HepG2 (cell line): ENCODE measurements around the gene ZNF680. TPM values are rescaled to one million over a fixed set of nuclear protein-coding genes. Genes with fewer than 3 reads are reported as not detected.
A peak's percentile ranks its signal among the peaks of the same experiment; 100 is the strongest.

Experiments used
- ELF1 ChIP-seq: sonication (generic); formaldehyde crosslinking; IDR thresholded peaks from 2 replicates; pipeline ENCODE4 v1.4.0; 2020; ENCODE audit warnings: missing genetic modification reagents
- GTF2F1 ChIP-seq: fragments of 150-350 bp; IDR thresholded peaks from 2 replicates; pipeline ENCODE4 v1.6.1; 2014; ENCODE audit warnings: low read length
- HIVEP1 ChIP-seq: sonication (generic); formaldehyde crosslinking; IDR thresholded peaks from 2 replicates; pipeline ENCODE4 v1.4.0; 2020; ENCODE audit warnings: mild to moderate bottlenecking, missing genetic modification reagents
- HNRNPUL1 ChIP-seq: fragments of 200-400 bp; formaldehyde crosslinking; IDR thresholded peaks from 2 replicates; pipeline ENCODE4 v1.6.1; 2017; ENCODE audit warnings: low read depth, mild to moderate bottlenecking, low read length, moderate library complexity
- HOXA5 ChIP-seq: sonication (generic); formaldehyde crosslinking; IDR thresholded peaks from 2 replicates; pipeline ENCODE4 v1.4.0; 2020; ENCODE audit warnings: missing genetic modification reagents
- KDM1A ChIP-seq: IDR thresholded peaks from 2 replicates; pipeline ENCODE4 v1.6.1; 2016; ENCODE audit warnings: missing compliant biosample characterization
- MAZ ChIP-seq, 2 experiments: sonication (generic) in 1 of 2; formaldehyde crosslinking in 1 of 2; IDR thresholded peaks; 2 replicates each; pipeline versions ENCODE4 v1.5.0 to v1.6.1; 2012 to 2020; ENCODE audit warnings: low read depth in 2 of 2, mild to moderate bottlenecking in 2 of 2, borderline replicate concordance in 1 of 2, improper control_type of control experiment in 1 of 2, low read length in 1 of 2, missing genetic modification reagents in 1 of 2, moderate library complexity in 1 of 2
- MIER3 ChIP-seq: IDR thresholded peaks from 2 replicates; pipeline ENCODE4 v1.6.1; 2016; ENCODE audit warnings: missing compliant biosample characterization, borderline replicate concordance
- MIXL1 ChIP-seq: IDR thresholded peaks from 2 replicates; pipeline ENCODE4 v1.6.1; 2016
- NRL ChIP-seq: sonication (generic); formaldehyde crosslinking; IDR thresholded peaks from 2 replicates; pipeline ENCODE4 v1.5.0; 2020; ENCODE audit warnings: missing genetic modification reagents, mild to moderate bottlenecking, moderate library complexity, borderline replicate concordance
- REXO4 ChIP-seq: sonication (generic); formaldehyde crosslinking; IDR thresholded peaks from 2 replicates; pipeline ENCODE4 v1.8.0; 2022; ENCODE audit warnings: missing genetic modification reagents, mild to moderate bottlenecking, borderline replicate concordance
- TGIF2 ChIP-seq: IDR thresholded peaks from 2 replicates; pipeline ENCODE4 v1.6.1; 2016; ENCODE audit warnings: control low read depth, missing compliant biosample characterization
- TSC22D2 ChIP-seq: sonication (generic); formaldehyde crosslinking; IDR thresholded peaks from 2 replicates; pipeline ENCODE4 v1.5.1; 2020; ENCODE audit warnings: missing genetic modification reagents, mild to moderate bottlenecking, borderline replicate concordance
- YEATS4 ChIP-seq: sonication (generic); formaldehyde crosslinking; IDR thresholded peaks from 2 replicates; pipeline ENCODE4 v1.4.0; 2020; ENCODE audit warnings: missing genetic modification reagents, borderline replicate concordance
- ZBTB20 ChIP-seq: sonication (generic); formaldehyde crosslinking; IDR thresholded peaks from 2 replicates; pipeline ENCODE4 v1.8.1; 2023; ENCODE audit warnings: missing genetic modification reagents, low read depth, mild to moderate bottlenecking, borderline replicate concordance
- ZMAT3 ChIP-seq: sonication (generic); formaldehyde crosslinking; conservative IDR thresholded peaks from 2 replicates; pipeline ENCODE4 v1.7.0; 2021; ENCODE audit warnings: missing genetic modification reagents
- ZMYM3 ChIP-seq: sonication (generic); formaldehyde crosslinking; IDR thresholded peaks from 2 replicates; pipeline ENCODE4 v1.5.1; 2020; ENCODE audit warnings: mild to moderate bottlenecking, missing genetic modification reagents
- ZNF10 ChIP-seq: sonication (generic); formaldehyde crosslinking; IDR thresholded peaks from 2 replicates; pipeline ENCODE4 v1.4.0; 2020; ENCODE audit warnings: mild to moderate bottlenecking, low read depth, missing genetic modification reagents, borderline replicate concordance
- ZNF136 ChIP-seq: sonication (generic); formaldehyde crosslinking; IDR thresholded peaks from 2 replicates; pipeline ENCODE4 v1.8.1; 2022; ENCODE audit warnings: low read depth, mild to moderate bottlenecking, moderate library complexity, missing genetic modification reagents
- ZNF260 ChIP-seq: sonication (generic); formaldehyde crosslinking; IDR thresholded peaks from 2 replicates; pipeline ENCODE4 v1.4.0; 2020; ENCODE audit warnings: missing genetic modification reagents, low read depth, mild to moderate bottlenecking, borderline replicate concordance
- ZNF264 ChIP-seq: sonication (generic); formaldehyde crosslinking; IDR thresholded peaks from 2 replicates; pipeline ENCODE4 v1.4.0; 2020; ENCODE audit warnings: missing genetic modification reagents
- ZNF674 ChIP-seq: sonication (generic); formaldehyde crosslinking; IDR thresholded peaks from 2 replicates; pipeline ENCODE4 v1.5.0; 2020; ENCODE audit warnings: low read depth, mild to moderate bottlenecking, missing genetic modification reagents
- polyA plus RNA-seq, 8 experiments: library from polyadenylated mRNA; depleted of rRNA in 3 of 8; stranded (reverse) in 7 of 8; unstranded in 1 of 8; fragments of >200 nt; fragmentation: Illumina TruSeq in 4 of 8; extraction: Trizol in 4 of 8; gene quantifications; 2 replicates each; pipeline versions ENCODE4 v1.2.1 to v1.2.3, GENCODE V29; 2011 to 2016; ENCODE audit warnings: low read depth in 4 of 8, missing spikeins in 1 of 8, mixed read lengths in 1 of 8; ENCODE audit not compliant: insufficient read depth in 1 of 8
- total RNA-seq, 5 experiments: library from RNA; depleted of rRNA; stranded (reverse); fragments of >200 nt; fragmentation: Illumina TruSeq; extraction: Trizol; gene quantifications; 2 replicates each; pipeline ENCODE4 v1.2.3, GENCODE V29; 2016; ENCODE audit warnings: low read depth in 1 of 5
- TF ChIP-seq, protein P1 (sequence below): sonication (generic); formaldehyde crosslinking; IDR thresholded peaks from 2 replicates; pipeline ENCODE4 v1.4.0; 2020; ENCODE audit warnings: missing genetic modification reagents, borderline replicate concordance
- TF ChIP-seq, protein P2 (sequence below): sonication (generic); formaldehyde crosslinking; IDR thresholded peaks from 2 replicates; pipeline ENCODE4 v1.4.0; 2020; ENCODE audit warnings: missing genetic modification reagents
- TF ChIP-seq, protein P3 (sequence below): sonication (generic); formaldehyde crosslinking; IDR thresholded peaks from 2 replicates; pipeline ENCODE4 v1.8.1; 2023; ENCODE audit warnings: missing genetic modification reagents, mild to moderate bottlenecking, borderline replicate concordance

ZNF680 gene
- total and polyA plus RNA-seq, 2 of the 13 experiments (the other 11 are each of a cell fraction or from before 2014, with no cell fraction given): 2.1 to 12.4 TPM

DNA sequence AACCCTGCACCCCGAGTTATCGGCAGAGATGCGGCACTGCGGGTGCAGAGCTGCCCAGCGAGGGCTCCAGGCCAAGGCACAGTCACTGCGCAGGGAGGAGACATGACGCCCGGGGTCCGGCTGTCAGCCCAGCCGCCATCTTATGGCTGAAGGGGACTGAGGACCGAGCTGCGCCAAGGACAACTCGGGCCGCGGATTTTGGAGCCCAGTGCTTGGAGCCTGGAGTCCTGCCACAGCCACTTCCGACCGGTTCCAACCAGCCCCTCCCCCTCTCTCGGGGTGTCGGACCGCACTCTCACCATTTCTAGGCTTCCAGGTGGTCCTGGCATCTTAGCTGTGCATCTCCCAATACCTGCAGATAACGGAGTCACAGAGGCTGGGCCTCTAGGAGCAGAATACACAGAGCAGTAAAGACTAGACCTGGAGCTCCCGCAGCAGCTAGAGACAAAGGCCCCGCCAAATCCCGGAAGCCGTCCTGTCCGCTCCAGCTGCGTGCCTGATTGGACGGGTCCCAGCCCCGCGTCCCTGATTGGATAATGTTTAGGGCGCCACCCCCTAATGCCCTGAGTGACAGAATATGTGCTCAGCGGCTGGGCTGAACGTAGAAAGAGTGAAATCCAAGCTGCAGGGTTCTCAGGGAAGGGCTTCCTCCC lies at the start of gene ZNF680 (continued):
- TF ChIP-seq, protein P1, sequence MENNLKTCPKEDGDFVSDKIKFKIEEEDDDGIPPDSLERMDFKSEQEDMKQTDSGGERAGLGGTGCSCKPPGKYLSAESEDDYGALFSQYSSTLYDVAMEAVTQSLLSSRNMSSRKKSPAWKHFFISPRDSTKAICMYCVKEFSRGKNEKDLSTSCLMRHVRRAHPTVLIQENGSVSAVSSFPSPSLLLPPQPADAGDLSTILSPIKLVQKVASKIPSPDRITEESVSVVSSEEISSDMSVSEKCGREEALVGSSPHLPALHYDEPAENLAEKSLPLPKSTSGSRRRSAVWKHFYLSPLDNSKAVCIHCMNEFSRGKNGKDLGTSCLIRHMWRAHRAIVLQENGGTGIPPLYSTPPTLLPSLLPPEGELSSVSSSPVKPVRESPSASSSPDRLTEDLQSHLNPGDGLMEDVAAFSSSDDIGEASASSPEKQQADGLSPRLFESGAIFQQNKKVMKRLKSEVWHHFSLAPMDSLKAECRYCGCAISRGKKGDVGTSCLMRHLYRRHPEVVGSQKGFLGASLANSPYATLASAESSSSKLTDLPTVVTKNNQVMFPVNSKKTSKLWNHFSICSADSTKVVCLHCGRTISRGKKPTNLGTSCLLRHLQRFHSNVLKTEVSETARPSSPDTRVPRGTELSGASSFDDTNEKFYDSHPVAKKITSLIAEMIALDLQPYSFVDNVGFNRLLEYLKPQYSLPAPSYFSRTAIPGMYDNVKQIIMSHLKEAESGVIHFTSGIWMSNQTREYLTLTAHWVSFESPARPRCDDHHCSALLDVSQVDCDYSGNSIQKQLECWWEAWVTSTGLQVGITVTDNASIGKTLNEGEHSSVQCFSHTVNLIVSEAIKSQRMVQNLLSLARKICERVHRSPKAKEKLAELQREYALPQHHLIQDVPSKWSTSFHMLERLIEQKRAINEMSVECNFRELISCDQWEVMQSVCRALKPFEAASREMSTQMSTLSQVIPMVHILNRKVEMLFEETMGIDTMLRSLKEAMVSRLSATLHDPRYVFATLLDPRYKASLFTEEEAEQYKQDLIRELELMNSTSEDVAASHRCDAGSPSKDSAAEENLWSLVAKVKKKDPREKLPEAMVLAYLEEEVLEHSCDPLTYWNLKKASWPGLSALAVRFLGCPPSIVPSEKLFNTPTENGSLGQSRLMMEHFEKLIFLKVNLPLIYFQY (CRISPR knock-in tag): no peak
- no peak for TF ChIP-seq ZNF136
- TF ChIP-seq KDM1A (CRISPR knock-in tag): no peak
- TF ChIP-seq TSC22D2 (CRISPR knock-in tag): no peak
- no peak for TF ChIP-seq ZNF10 (CRISPR knock-in tag)
- TF ChIP-seq NRL (CRISPR knock-in tag): peak; percentile 79; the same call in 1 of the 2 replicates
- TF ChIP-seq TGIF2 (CRISPR knock-in tag): peak; percentile 85
- peak; percentile 38; the same call in 1 of the 2 replicates for TF ChIP-seq ZNF264
- TF ChIP-seq, protein P2, sequence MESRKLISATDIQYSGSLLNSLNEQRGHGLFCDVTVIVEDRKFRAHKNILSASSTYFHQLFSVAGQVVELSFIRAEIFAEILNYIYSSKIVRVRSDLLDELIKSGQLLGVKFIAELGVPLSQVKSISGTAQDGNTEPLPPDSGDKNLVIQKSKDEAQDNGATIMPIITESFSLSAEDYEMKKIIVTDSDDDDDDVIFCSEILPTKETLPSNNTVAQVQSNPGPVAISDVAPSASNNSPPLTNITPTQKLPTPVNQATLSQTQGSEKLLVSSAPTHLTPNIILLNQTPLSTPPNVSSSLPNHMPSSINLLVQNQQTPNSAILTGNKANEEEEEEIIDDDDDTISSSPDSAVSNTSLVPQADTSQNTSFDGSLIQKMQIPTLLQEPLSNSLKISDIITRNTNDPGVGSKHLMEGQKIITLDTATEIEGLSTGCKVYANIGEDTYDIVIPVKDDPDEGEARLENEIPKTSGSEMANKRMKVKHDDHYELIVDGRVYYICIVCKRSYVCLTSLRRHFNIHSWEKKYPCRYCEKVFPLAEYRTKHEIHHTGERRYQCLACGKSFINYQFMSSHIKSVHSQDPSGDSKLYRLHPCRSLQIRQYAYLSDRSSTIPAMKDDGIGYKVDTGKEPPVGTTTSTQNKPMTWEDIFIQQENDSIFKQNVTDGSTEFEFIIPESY (CRISPR knock-in tag): no peak
- no peak for TF ChIP-seq MIER3 (CRISPR knock-in tag)
- TF ChIP-seq HIVEP1 (CRISPR knock-in tag): 0 out of 2 replicates have a peak, but pooled peaks have one; percentile 46
- peak; percentile 59; the same call in 1 of the 2 replicates for TF ChIP-seq ZMAT3 (CRISPR knock-in tag)
- TF ChIP-seq ELF1 (CRISPR knock-in tag): peak; percentile 83
- no peak for TF ChIP-seq GTF2F1
- no peak for TF ChIP-seq HOXA5
- TF ChIP-seq ZBTB20 (CRISPR knock-in tag): no peak
- TF ChIP-seq MIXL1 (CRISPR knock-in tag): no peak
- 0 out of 2 replicates have a peak, but pooled peaks have one; percentile 16 for TF ChIP-seq MAZ (IDR thresholded peaks at IDR 0.05; ENCODE audit: borderline replicate concordance, low read depth, low read length)
- TF ChIP-seq MAZ (CRISPR knock-in tag; IDR thresholded peaks at IDR 0.05; ENCODE audit: low read depth): no peak
- no peak for TF ChIP-seq HNRNPUL1
- TF ChIP-seq, protein P3, sequence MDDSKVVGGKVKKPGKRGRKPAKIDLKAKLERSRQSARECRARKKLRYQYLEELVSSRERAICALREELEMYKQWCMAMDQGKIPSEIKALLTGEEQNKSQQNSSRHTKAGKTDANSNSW (CRISPR knock-in tag): no peak
- no peak for TF ChIP-seq REXO4
- no peak for TF ChIP-seq ZNF260 (CRISPR knock-in tag)
- no peak for TF ChIP-seq ZNF674
- peak; percentile 37; the same call in 1 of the 2 replicates for TF ChIP-seq YEATS4 (CRISPR knock-in tag)
- 0 out of 2 replicates have a peak, but pooled peaks have one; percentile 29 for TF ChIP-seq ZMYM3
